Endothelial cell of umbilical vein (primary cell): ENCODE measurements around the gene IL32. TPM values are rescaled to one million over a fixed set of nuclear protein-coding genes. Genes with fewer than 3 reads are reported as not detected.
A peak's percentile ranks its signal among the peaks of the same experiment; 100 is the strongest.

ENCODE experiments used
- BruUV-seq: library from RNA; stranded (reverse); fragments of 400-500 nt; replicated peaks from 2 replicates; lab custom pipeline; 2021; lab: Mats Ljungman, UMichigan
- CTCF ChIA-PET: fragments of 300-600, 350-600 bp; sonication (Branson Sonifier 250); formaldehyde crosslinking; loops from one replicate; lab custom pipeline; 2021; ENCODE audit warnings: antibody characterized with exemption, inconsistent platforms; lab: Charles Lee
- POLR2A ChIA-PET: fragments of 300-600, 350-600 bp; sonication (Branson Sonifier 250); formaldehyde crosslinking; loops from one replicate; lab custom pipeline; 2021; ENCODE audit warnings: antibody characterized with exemption, inconsistent platforms; lab: Charles Lee
- DNase-seq: peaks from one replicate; pipeline ENCODE4 v3.0.0-alpha.2; 2011; ENCODE audit warnings: low read depth, low spot score
- FAIRE-seq: peaks from 2 replicates; lab custom pipeline; 2011; peaks lifted over from hg19 to GRCh38; lab: Jason Lieb, UNC
- H2AFZ ChIP-seq: 2 replicates; pipeline ENCODE4 v1.6.0; 2012; ENCODE audit warnings: low read depth, low read length, control low read depth, inconsistent platforms
- H3K27ac ChIP-seq: 2 replicates; pipeline ENCODE4 v1.5.1; 2011; ENCODE audit warnings: low read depth, mild to moderate bottlenecking, control low read depth, low read length, moderate library complexity; ENCODE audit not compliant: insufficient read depth
- H3K27me3 ChIP-seq, 2 experiments: 2 replicates each; pipeline versions ENCODE4 v1.6.0 to v1.6.1; 2011; ENCODE audit warnings: low read length in 2 of 2, mixed read lengths in 1 of 2; ENCODE audit not compliant: control insufficient read depth in 2 of 2, insufficient read depth in 2 of 2
- H3K36me3 ChIP-seq, 2 experiments: 2 replicates in 1 of 2; 3 replicates in 1 of 2; pipeline ENCODE4 v1.5.1; 2011; ENCODE audit warnings: low read length in 2 of 2, mild to moderate bottlenecking in 1 of 2, moderate library complexity in 1 of 2; ENCODE audit not compliant: control insufficient read depth in 2 of 2, insufficient read depth in 2 of 2; ENCODE audit errors: extremely low read depth in 1 of 2
- H3K4me1 ChIP-seq: 3 replicates; pipeline ENCODE4 v1.5.1; 2011; ENCODE audit warnings: mild to moderate bottlenecking, low read length; ENCODE audit not compliant: control insufficient read depth, insufficient read depth; ENCODE audit errors: extremely low read depth
- H3K4me2 ChIP-seq: 2 replicates; pipeline ENCODE4 v1.6.1; 2011; ENCODE audit warnings: low read length, control low read depth, mixed read lengths; ENCODE audit not compliant: insufficient read depth
- H3K4me3 ChIP-seq, 3 experiments: fragments of 200-600 bp in 1 of 3; sonication (generic), shearing (Covaris generic) in 1 of 3; replicated peaks in 1 of 3; 2 replicates each; pipeline ENCODE4 v1.5.1; 2011 to 2016; ENCODE audit warnings: control low read depth in 3 of 3, low read length in 3 of 3, mild to moderate bottlenecking in 2 of 3, inconsistent platforms in 1 of 3, low read depth in 1 of 3, moderate library complexity in 1 of 3; ENCODE audit not compliant: insufficient read depth in 1 of 3
- H3K79me2 ChIP-seq: 2 replicates; pipeline ENCODE4 v1.6.0; 2012; ENCODE audit warnings: low read length, inconsistent platforms; ENCODE audit not compliant: control insufficient read depth, insufficient read depth
- H3K9ac ChIP-seq: replicated peaks from 2 replicates; pipeline ENCODE3; 2011; ENCODE audit warnings: low read length, control low read depth; ENCODE audit not compliant: insufficient read depth; ENCODE audit errors: extremely low read depth
- H3K9me1 ChIP-seq: replicated peaks from 3 replicates; pipeline ENCODE4 v1.6.0; 2011; ENCODE audit warnings: mild to moderate bottlenecking, low read length; ENCODE audit not compliant: control insufficient read depth, insufficient read depth; ENCODE audit errors: extremely low read depth
- H3K9me3 ChIP-seq: replicated peaks from 2 replicates; pipeline ENCODE4 v1.5.1; 2012; ENCODE audit warnings: low read length, inconsistent platforms; ENCODE audit not compliant: control insufficient read depth, insufficient read depth
- H4K20me1 ChIP-seq: replicated peaks from 2 replicates; pipeline ENCODE3; 2011; ENCODE audit warnings: mild to moderate bottlenecking, low read length; ENCODE audit not compliant: control insufficient read depth, insufficient read depth; ENCODE audit errors: extremely low read depth
- CTCF ChIP-seq, 2 donors: IDR thresholded peaks; 1 replicate in 1 of 2; 2 replicates in 1 of 2; pipeline ENCODE4 v1.5.1; 2011; ENCODE audit warnings: low read length in 2 of 2, mild to moderate bottlenecking in 2 of 2, moderate library complexity in 2 of 2, control low read depth in 1 of 2, inconsistent platforms in 1 of 2, low read depth in 1 of 2; ENCODE audit not compliant: insufficient read depth in 1 of 2; ENCODE audit errors: extremely low read depth in 1 of 2
- EZH2 ChIP-seq: IDR thresholded peaks from 2 replicates; pipeline ENCODE4 v1.6.1; 2012; ENCODE audit warnings: borderline replicate concordance, low read depth, mild to moderate bottlenecking, moderate library complexity, low read length, inconsistent platforms; ENCODE audit not compliant: severe bottlenecking
- MAX ChIP-seq: IDR thresholded peaks from 2 replicates; pipeline ENCODE4 v1.6.1; 2011; ENCODE audit not compliant: insufficient read depth, insufficient read length
- POLR2A ChIP-seq: IDR thresholded peaks from 2 replicates; pipeline ENCODE4 v1.6.1; 2012; ENCODE audit warnings: low read depth, mild to moderate bottlenecking, control low read depth, low read length
- dilution Hi-C: fragments of 300-500 bp; cut with MboI; formaldehyde crosslinking; loops from one replicate; pipeline ENCODE4 v1.15.0; 2019; ENCODE audit warnings: low sequenced_read_pairs; ENCODE audit not compliant: extremely low pct_ligation_motif_present
- intact Hi-C: fragments of 100-400 bp; cut with micrococcal nuclease; formaldehyde crosslinking; loops from one replicate; pipeline ENCODE4 v1.10.0; 2022
- polyA plus RNA-seq, 4 experiments: library from polyadenylated mRNA; depleted of rRNA in 3 of 4; stranded (reverse) in 3 of 4; unstranded in 1 of 4; fragments of >200 nt; gene quantifications; 2 replicates each; pipeline versions ENCODE4 v1.2.1 to v1.2.3, GENCODE V29; 2011 to 2012; ENCODE audit warnings: missing spikeins in 1 of 4
- total RNA-seq: library from RNA; stranded (reverse); gene quantifications from 2 replicates; pipeline ENCODE4 v1.2.3, GENCODE V29; 2021

The IL32 gene
- total and polyA plus RNA-seq, 2 donors (not counting 3 experiments of a cell fraction or from before 2014, with no cell fraction given) = 55.7 to 336 TPM

- Histone ChIP-seq H3K4me3 (peak overlapping the region in 1 of 3 experiments; percentile 16), H3K27ac (no peak overlapping the region), H3K4me2 (no peak overlapping the region), H3K4me1 (peaks cover 18% of the 10 kb centered on the region), H3K27me3 (peaks cover 0 to 2% of the 10 kb centered on the region in 2 experiments), H4K20me1 (no peaks in the 10 kb centered on the region), H3K36me3 (no peaks in the 10 kb centered on the region), H3K9me1 (no peaks in the 10 kb centered on the region), H3K79me2 (peaks cover 2% of the 10 kb centered on the region), H2AFZ (peak overlapping the region; percentile 18), H3K9ac (no peak overlapping the region), H3K9me3 (no peaks in the 10 kb centered on the region)
- TF ChIP-seq POLR2A (no peak), EZH2 (no peak), MAX (no peak), CTCF (IDR thresholded peaks at IDR 0.05; ENCODE audit: extremely low read depth in 1 of 2, insufficient read depth in 1 of 2, low read depth in 1 of 2, low read length in 2 of 2) (no peak)
- dilution Hi-C loops = no loop called here
- intact Hi-C loops = loop anchor here (1.0 to 2.0 kb wide), 3 partner anchors 15 to 115 kb away; partner anchors contain the start of gene PAQR4
- ChIA-PET CTCF (interaction anchor here (1.1 to 6.1 kb wide), 7 partner anchors 8 to 39 kb away, joined by 3 to 52 read pairs (median 9); no protein-coding TSS in a partner anchor), POLR2A (interaction anchor here (0.5 to 2.2 kb wide), 7 partner anchors 7 to 1563 kb away, joined by 3 to 16 read pairs (median 6); partner anchors contain the start of gene ZNF213)
- no TSS peak for BruUV-seq
- peak; percentile 75 for FAIRE-seq
- no peak for DNase-seq
These were observed 45.7 kb upstream of the IL32 start for GRCh38 chr16:3019594-3020246.
